Bronchial epithelial cell (primary cell): ENCODE data around the gene RASGRF2. TPM values are rescaled to one million over a fixed set of nuclear protein-coding genes. Genes with fewer than 3 reads are reported as not detected.
"Not testable (repeated sequence)": the region's sequence is repeated elsewhere in the genome, so short reads cannot be mapped to it uniquely, and the experiment has no call there.

Experiments
- DNase-seq: peaks from one replicate; pipeline ENCODE4 v3.0.0-alpha.2; 2010; ENCODE audit warnings: low read depth
- FAIRE-seq: peaks from 2 replicates; lab custom pipeline; 2011; peaks lifted over from hg19 to GRCh38; lab: Jason Lieb, UNC
- H3K27me3 ChIP-seq: 2 replicates; pipeline ENCODE4 v1.5.1; 2011; ENCODE audit warnings: low read length; ENCODE audit not compliant: control insufficient read depth, insufficient read depth
- H3K36me3 ChIP-seq: 2 replicates; pipeline ENCODE4 v1.5.1; 2011; ENCODE audit warnings: low read length; ENCODE audit not compliant: control insufficient read depth, insufficient read depth
- H3K4me3 ChIP-seq: 2 replicates; pipeline ENCODE4 v1.5.1; 2011; ENCODE audit warnings: mild to moderate bottlenecking, low read depth, low read length, control low read depth
- CTCF ChIP-seq: IDR thresholded peaks from 2 replicates; pipeline ENCODE4 v1.5.1; 2011; ENCODE audit warnings: mild to moderate bottlenecking, moderate library complexity, low read length, control low read depth, inconsistent platforms; ENCODE audit not compliant: insufficient read depth, severe bottlenecking
- total RNA-seq: library from RNA; depleted of rRNA; stranded (reverse); fragments of >200 nt; gene quantifications from 2 replicates; pipeline ENCODE4 v1.2.1, GENCODE V29; 2014

Gene RASGRF2
- total RNA-seq, 1 donor from 2014 or later: 0.53 TPM

- Histone ChIP-seq H3K4me3 (no peak overlapping the region), H3K36me3 (no peaks in the 10 kb centered on the region), H3K27me3 (no peaks in the 10 kb centered on the region)
- FAIRE-seq (no peak), DNase-seq (no peak)
- no peak for TF ChIP-seq CTCF
These were observed 304.9 kb downstream of the RASGRF2 start for GRCh38 chr5:81265101-81265500.

GRCh38 chr5:81268521-81269196, 308.5 kb downstream of the RASGRF2 start:
- H3K36me3 ChIP-seq: no peaks in the 10 kb centered on the region
- DNase-seq: peak; percentile 90
- no peak overlapping the region for H3K4me3 ChIP-seq
- FAIRE-seq: peak; percentile 43
- no peak for TF ChIP-seq CTCF
- H3K27me3 ChIP-seq: no peaks in the 10 kb centered on the region

GRCh38 chr5:81269751-81270393, 309.7 kb downstream of the RASGRF2 start:
- Histone ChIP-seq H3K36me3 (no peaks in the 10 kb centered on the region), H3K27me3 (no peaks in the 10 kb centered on the region), H3K4me3 (no peak overlapping the region)
- FAIRE-seq: no peak
- DNase-seq: no peak
- TF ChIP-seq CTCF: no peak

- H3K27me3 ChIP-seq, FAIRE-seq, H3K4me3 ChIP-seq, DNase-seq, H3K36me3 ChIP-seq: not testable (repeated sequence)
These were observed 310.3 kb downstream of the RASGRF2 start for GRCh38 chr5:81270394-81271027.
